Measurements from ENCODE around the gene CMTM4. TPM values are rescaled to one million over a fixed set of nuclear protein-coding genes. Genes with fewer than 3 reads are reported as not detected.

CMTM4 gene
- total and polyA plus RNA-seq, 2 of the 8 experiments (the other 6 are each of a cell fraction or from before 2014, with no cell fraction given): 35.3 to 51.7 TPM

GRCh38 chr16:66639091-66639885 lies 57.3 kb downstream of the CMTM4 start:
- no peak overlapping the region; the same call in 1 of the 2 replicates for H2AK5ac ChIP-seq (ENCODE audit: low read depth, low read length)
- CTCF ChIA-PET (ENCODE audit: partially characterized antibody): interaction anchor here (0.6 to 7.3 kb wide), 9 partner anchors 10 to 74 kb away, joined by 3 to 42 read pairs (median 3); no protein-coding TSS in a partner anchor
- FAIRE-seq: no peak
- TF ChIP-seq, protein P1, sequence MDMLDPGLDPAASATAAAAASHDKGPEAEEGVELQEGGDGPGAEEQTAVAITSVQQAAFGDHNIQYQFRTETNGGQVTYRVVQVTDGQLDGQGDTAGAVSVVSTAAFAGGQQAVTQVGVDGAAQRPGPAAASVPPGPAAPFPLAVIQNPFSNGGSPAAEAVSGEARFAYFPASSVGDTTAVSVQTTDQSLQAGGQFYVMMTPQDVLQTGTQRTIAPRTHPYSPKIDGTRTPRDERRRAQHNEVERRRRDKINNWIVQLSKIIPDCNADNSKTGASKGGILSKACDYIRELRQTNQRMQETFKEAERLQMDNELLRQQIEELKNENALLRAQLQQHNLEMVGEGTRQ (IDR thresholded peaks at IDR 0.05; ENCODE audit: low read length): no peak
- TF ChIP-seq SIN3A (conservative IDR thresholded peaks at IDR 0.05 in 1 of 2, IDR thresholded peaks at IDR 0.05 in 1 of 2; ENCODE audit: low read depth in 1 of 2, low read length in 2 of 2) (no peak), SIRT6 (IDR thresholded peaks at IDR 0.05; ENCODE audit: low read length) (no peak), GTF2F1 (IDR thresholded peaks at IDR 0.05; ENCODE audit: borderline replicate concordance, low read depth, low read length) (no peak), NRF1 (IDR thresholded peaks at IDR 0.05; ENCODE audit: low read depth, low read length) (no peak), MAFK (IDR thresholded peaks at IDR 0.05; ENCODE audit: low read depth, low read length) (no peak), HDAC2 (IDR thresholded peaks at IDR 0.05; ENCODE audit: borderline replicate concordance in 1 of 2, low read depth in 2 of 2, low read length in 2 of 2) (no peak), CBX5 (IDR thresholded peaks at IDR 0.05; ENCODE audit: low read depth, low read length) (no peak), TEAD4 (IDR thresholded peaks at IDR 0.05; ENCODE audit: low read depth, low read length) (no peak)
- TF ChIP-seq, protein P2, sequence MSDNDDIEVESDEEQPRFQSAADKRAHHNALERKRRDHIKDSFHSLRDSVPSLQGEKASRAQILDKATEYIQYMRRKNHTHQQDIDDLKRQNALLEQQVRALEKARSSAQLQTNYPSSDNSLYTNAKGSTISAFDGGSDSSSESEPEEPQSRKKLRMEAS (IDR thresholded peaks at IDR 0.05): no peak

More at GRCh38 chr16:66639091-66639885, 57.3 kb downstream of the CMTM4 start:
- Histone ChIP-seq H3K4me3 (ENCODE audit: extremely low read depth in 1 of 4, insufficient read depth in 2 of 4, low read depth in 3 of 4, low read length in 4 of 4) (no peak overlapping the region), H3K56ac (replicated peaks; ENCODE audit: insufficient read length, low read depth, low read length) (no peak overlapping the region), H3K4ac (replicated peaks; ENCODE audit: insufficient read length, low read depth, low read length) (no peak overlapping the region), H2BK120ac (replicated peaks; ENCODE audit: low read depth, low read length) (no peak overlapping the region), H3K27me3 (replicated peaks in 1 of 4; ENCODE audit: control insufficient read depth in 3 of 4, extremely low read depth in 1 of 4, insufficient read depth in 3 of 4, low read length in 3 of 4) (no peaks in the 10 kb centered on the region), H3K14ac (ENCODE audit: insufficient read length) (no peak overlapping the region), H3K79me2 (ENCODE audit: control insufficient read depth in 1 of 2, insufficient read depth in 2 of 2, low read length in 2 of 2) (peaks cover 0 to 19% of the 10 kb centered on the region in 2 experiments; a peak in 2 of 4 replicates), H3K4me1 (replicated peaks in 1 of 4; ENCODE audit: control insufficient read depth in 3 of 4, insufficient read depth in 4 of 4, low read length in 3 of 4) (peaks cover 0 to 5% (median 2%) of the 10 kb centered on the region in 4 experiments; a peak in 2 of 7 replicates), H4K5ac (ENCODE audit: insufficient read length, low read depth, low read length) (no peak overlapping the region), H3K36me3 (ENCODE audit: control insufficient read depth in 2 of 4, insufficient read depth in 4 of 4, low read length in 3 of 4) (peaks cover 0 to 12% (median 0%) of the 10 kb centered on the region in 4 experiments; a peak in 1 of 8 replicates), H3K79me1 (ENCODE audit: low read depth, low read length) (no peaks in the 10 kb centered on the region; the same call in 1 of the 2 replicates), H3K9ac (replicated peaks in 1 of 4; ENCODE audit: extremely low read depth in 1 of 4, low read depth in 3 of 4, low read length in 3 of 4) (no peak overlapping the region), H4K8ac (ENCODE audit: extremely low read depth, insufficient read depth, low read length) (no peak overlapping the region), H3K18ac (ENCODE audit: extremely low read depth, low read length) (no peak overlapping the region), H2BK20ac (ENCODE audit: low read length) (no peak overlapping the region), H2AFZ (ENCODE audit: low read length) (no peak overlapping the region), H2BK15ac (ENCODE audit: low read length) (no peak overlapping the region), H4K91ac (replicated peaks; ENCODE audit: insufficient read length, low read length) (no peak overlapping the region), H3K23me2 (ENCODE audit: low read depth, low read length) (no peaks in the 10 kb centered on the region), H3K4me2 (ENCODE audit: insufficient read depth in 1 of 2, low read depth in 2 of 2, low read length in 2 of 2) (peak overlapping the region in 1 of 2 experiments; percentile 50; a peak in 2 of 4 replicates), H3K9me3 (ENCODE audit: insufficient read depth in 2 of 2, low read depth in 1 of 2, low read length in 1 of 2) (no peaks in the 10 kb centered on the region), H2BK5ac (ENCODE audit: low read depth, low read length) (no peak overlapping the region), H4K20me1 (replicated peaks in 1 of 2; ENCODE audit: control insufficient read depth in 1 of 2, insufficient read depth in 2 of 2, low read length in 2 of 2) (no peaks in the 10 kb centered on the region), H3K27ac (ENCODE audit: low read depth, low read length) (no peak overlapping the region), H3K23ac (ENCODE audit: insufficient read length) (no peak overlapping the region), H2BK12ac (ENCODE audit: low read depth, low read length) (peak overlapping the region; percentile 42; the same call in 1 of the 2 replicates)
- DNase-seq (ENCODE audit: low read depth in 1 of 2, low spot score in 2 of 2): no peak
- POLR2A ChIA-PET (ENCODE audit: partially characterized antibody): interaction anchor here (1.1 kb wide), 1 partner anchor 11 kb away, joined by 4 read pairs; no protein-coding TSS in a partner anchor
- WGBS, 2 experiments (ENCODE audit: extremely low coverage in 1 of 2, insufficient coverage in 1 of 2, insufficient read length in 1 of 2, insufficient replicate concordance in 2 of 2, low coverage in 1 of 2, low lambda C conversion rate in 2 of 2, missing lambda C conversion rate in 1 of 2): 51 to 100% methylated on average over 1 to 6 of the region's 6 CpGs

All from H1 (cell line).